Measurements from ENCODE around the gene CYP2A13.
"Not testable (repeated sequence)": the region's sequence is repeated elsewhere in the genome, so short reads cannot be mapped to it uniquely, and the experiment has no call there.

The CYP2A13 gene, protein sequence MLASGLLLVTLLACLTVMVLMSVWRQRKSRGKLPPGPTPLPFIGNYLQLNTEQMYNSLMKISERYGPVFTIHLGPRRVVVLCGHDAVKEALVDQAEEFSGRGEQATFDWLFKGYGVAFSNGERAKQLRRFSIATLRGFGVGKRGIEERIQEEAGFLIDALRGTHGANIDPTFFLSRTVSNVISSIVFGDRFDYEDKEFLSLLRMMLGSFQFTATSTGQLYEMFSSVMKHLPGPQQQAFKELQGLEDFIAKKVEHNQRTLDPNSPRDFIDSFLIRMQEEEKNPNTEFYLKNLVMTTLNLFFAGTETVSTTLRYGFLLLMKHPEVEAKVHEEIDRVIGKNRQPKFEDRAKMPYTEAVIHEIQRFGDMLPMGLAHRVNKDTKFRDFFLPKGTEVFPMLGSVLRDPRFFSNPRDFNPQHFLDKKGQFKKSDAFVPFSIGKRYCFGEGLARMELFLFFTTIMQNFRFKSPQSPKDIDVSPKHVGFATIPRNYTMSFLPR

GRCh38 chr19:41088151-41088550 is at the start of gene CYP2A13:
Gene CYP2A13 (plus strand): TSS chr19:41088451. CDS start chr19:41088472, 21 bp downstream.
- Histone ChIP-seq H3K36me3 (ENCODE audit: insufficient read depth, low read depth, low read length) (no peaks in the 10 kb centered on the region), H3K9me3 (ENCODE audit: insufficient read depth, low read depth, low read length) (no peaks in the 10 kb centered on the region), H3K27me3 (ENCODE audit: insufficient read depth, low read length) (peaks cover 71% of the 10 kb centered on the region), H3K4me1 (ENCODE audit: insufficient read depth, low read length) (no peaks in the 10 kb centered on the region; the same call in 1 of the 2 replicates), H3K9ac (ENCODE audit: low read depth, low read length) (no peak within 1 kb of the TSS), H3K27ac (ENCODE audit: low read length) (no peak within 1 kb of the TSS), H3K4me3 (ENCODE audit: low read length) (no peak within 1 kb of the TSS)

DNA sequence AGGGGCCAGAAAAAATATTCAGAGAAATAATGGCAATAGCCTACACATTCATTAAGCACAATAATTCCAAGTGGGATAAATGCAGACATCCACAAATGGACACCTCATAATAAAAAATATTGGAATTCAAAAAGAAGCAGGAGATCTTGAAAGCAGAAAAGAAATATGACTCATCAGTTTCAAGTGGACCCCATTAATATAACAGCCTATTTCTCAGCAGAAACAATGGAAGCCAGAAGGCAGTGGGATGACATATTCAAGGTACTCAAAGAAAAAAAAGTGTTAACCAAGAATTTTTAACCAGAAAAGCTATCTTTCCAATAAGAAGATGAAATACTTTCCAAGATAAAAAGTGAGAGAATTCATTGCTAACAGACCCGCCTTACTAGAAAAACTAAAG is 48.4 kb upstream of the CYP2A13 start:
- no peak overlapping the region for H3K4me3 ChIP-seq (ENCODE audit: low read length)
- H3K4me1 ChIP-seq (ENCODE audit: insufficient read depth, low read length): no peaks in the 10 kb centered on the region
- peaks cover 6% of the 10 kb centered on the region; the same call in 1 of the 2 replicates for H3K9me3 ChIP-seq (ENCODE audit: insufficient read depth, low read depth, low read length)
- H3K36me3 ChIP-seq (ENCODE audit: insufficient read depth, low read depth, low read length): no peaks in the 10 kb centered on the region
- no peak overlapping the region for H3K9ac ChIP-seq (ENCODE audit: low read depth, low read length)
- H3K27ac ChIP-seq (ENCODE audit: low read length): no peak overlapping the region
- H3K27me3 ChIP-seq (ENCODE audit: insufficient read depth, low read length): no peaks in the 10 kb centered on the region

DNA sequence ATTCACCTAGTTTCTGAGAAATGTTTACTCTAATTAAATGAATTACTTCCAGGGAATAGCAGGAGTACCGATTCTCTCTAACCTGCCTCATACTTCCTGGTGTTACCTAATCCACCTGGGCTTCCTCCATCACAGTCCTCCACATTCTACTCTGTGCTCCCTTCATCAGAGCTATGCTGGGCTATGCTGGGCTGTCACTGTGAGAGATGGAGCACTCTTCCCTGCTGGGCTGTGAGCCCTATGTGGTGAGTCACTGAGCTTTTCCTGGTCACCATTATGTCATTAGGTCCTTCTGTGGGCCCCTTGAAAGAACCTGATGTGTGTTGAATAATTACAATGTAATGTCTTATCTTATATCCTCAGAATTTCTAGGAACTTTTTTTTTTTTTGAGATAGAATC is 43.2 kb upstream of the CYP2A13 start:
- not testable (repeated sequence) for H3K36me3 ChIP-seq (ENCODE audit: insufficient read depth, low read depth, low read length); H3K27me3 ChIP-seq (ENCODE audit: insufficient read depth, low read length); H3K9ac ChIP-seq (ENCODE audit: low read depth, low read length); H3K27ac ChIP-seq (ENCODE audit: low read length); H3K4me1 ChIP-seq (ENCODE audit: insufficient read depth, low read length); H3K9me3 ChIP-seq (ENCODE audit: insufficient read depth, low read depth, low read length); H3K4me3 ChIP-seq (ENCODE audit: low read length)

DNA sequence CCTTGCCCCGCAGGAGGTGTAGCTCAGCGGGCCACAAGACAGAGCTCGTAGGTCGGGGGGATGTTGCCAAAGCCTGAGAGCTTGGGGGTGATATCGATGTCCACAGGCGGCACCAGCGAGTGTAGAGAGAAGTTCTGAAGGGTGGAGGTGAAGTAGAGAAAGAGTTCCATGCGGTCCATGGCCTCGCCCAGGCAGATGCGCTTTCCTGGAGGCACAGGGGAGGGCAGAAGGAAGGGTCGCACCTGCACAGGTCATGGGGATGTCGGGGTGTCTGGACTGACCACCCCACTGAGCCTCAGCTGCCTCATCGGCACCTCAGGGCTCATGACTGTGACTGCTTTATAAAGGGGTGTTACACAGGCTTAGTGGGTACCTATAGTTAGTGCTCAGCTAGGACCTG is 37.8 kb upstream of the CYP2A13 start:
- Histone ChIP-seq H3K4me3 (ENCODE audit: low read length) (no peak overlapping the region), H3K4me1 (ENCODE audit: insufficient read depth, low read length) (no peaks in the 10 kb centered on the region), H3K9ac (ENCODE audit: low read depth, low read length) (no peak overlapping the region), H3K9me3 (ENCODE audit: insufficient read depth, low read depth, low read length) (no peaks in the 10 kb centered on the region), H3K27me3 (ENCODE audit: insufficient read depth, low read length) (no peaks in the 10 kb centered on the region), H3K27ac (ENCODE audit: low read length) (no peak overlapping the region), H3K36me3 (ENCODE audit: insufficient read depth, low read depth, low read length) (no peaks in the 10 kb centered on the region)

GRCh38 chr19:41052162-41052561 is 36.1 kb upstream of the CYP2A13 start:
- H3K36me3 ChIP-seq (ENCODE audit: insufficient read depth, low read depth, low read length); H3K9me3 ChIP-seq (ENCODE audit: insufficient read depth, low read depth, low read length); H3K4me3 ChIP-seq (ENCODE audit: low read length); H3K9ac ChIP-seq (ENCODE audit: low read depth, low read length); H3K27me3 ChIP-seq (ENCODE audit: insufficient read depth, low read length); H3K4me1 ChIP-seq (ENCODE audit: insufficient read depth, low read length); H3K27ac ChIP-seq (ENCODE audit: low read length): not testable (repeated sequence)

DNA sequence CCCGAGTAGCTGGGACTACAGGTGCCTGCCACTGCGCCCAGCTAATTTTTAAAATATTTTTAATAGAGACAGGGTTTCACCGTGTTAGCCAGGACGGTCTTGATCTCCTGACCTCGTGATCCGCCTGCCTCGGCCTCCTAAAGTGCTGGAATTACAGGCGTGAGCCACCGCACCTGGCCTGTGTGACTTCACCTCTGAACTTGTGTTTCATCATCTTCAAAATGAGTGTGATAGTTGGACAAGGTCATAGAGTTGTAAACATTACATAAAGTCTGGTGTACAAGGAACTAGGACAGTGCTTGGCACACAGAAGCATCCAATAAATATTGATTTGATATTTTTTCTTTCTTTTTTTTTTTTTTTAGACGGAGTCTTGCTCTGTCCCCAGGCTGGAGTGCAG is 34.9 kb upstream of the CYP2A13 start:
- H3K27me3 ChIP-seq (ENCODE audit: insufficient read depth, low read length); H3K4me1 ChIP-seq (ENCODE audit: insufficient read depth, low read length): not testable (repeated sequence)

GRCh38 chr19:41064974-41065569 is 23.2 kb upstream of the CYP2A13 start:
- Histone ChIP-seq H3K9me3 (ENCODE audit: insufficient read depth, low read depth, low read length) (no peaks in the 10 kb centered on the region), H3K27me3 (ENCODE audit: insufficient read depth, low read length) (peaks cover 9% of the 10 kb centered on the region; the same call in 1 of the 2 replicates), H3K9ac (ENCODE audit: low read depth, low read length) (no peak overlapping the region), H3K27ac (ENCODE audit: low read length) (no peak overlapping the region), H3K36me3 (ENCODE audit: insufficient read depth, low read depth, low read length) (no peaks in the 10 kb centered on the region), H3K4me1 (ENCODE audit: insufficient read depth, low read length) (no peaks in the 10 kb centered on the region), H3K4me3 (ENCODE audit: low read length) (no peak overlapping the region)

More for the DNA sequence above, 34.9 kb upstream of the CYP2A13 start:
- H3K9ac ChIP-seq (ENCODE audit: low read depth, low read length); H3K9me3 ChIP-seq (ENCODE audit: insufficient read depth, low read depth, low read length); H3K4me3 ChIP-seq (ENCODE audit: low read length); H3K36me3 ChIP-seq (ENCODE audit: insufficient read depth, low read depth, low read length); H3K27ac ChIP-seq (ENCODE audit: low read length): not testable (repeated sequence)

- no peak overlapping the region for H3K9ac ChIP-seq (ENCODE audit: low read depth, low read length)
- H3K36me3 ChIP-seq (ENCODE audit: insufficient read depth, low read depth, low read length): no peaks in the 10 kb centered on the region
- no peak overlapping the region for H3K27ac ChIP-seq (ENCODE audit: low read length)
- no peak overlapping the region for H3K4me3 ChIP-seq (ENCODE audit: low read length)
- H3K27me3 ChIP-seq (ENCODE audit: insufficient read depth, low read length): no peaks in the 10 kb centered on the region
- H3K4me1 ChIP-seq (ENCODE audit: insufficient read depth, low read length): no peaks in the 10 kb centered on the region
- peaks cover 5% of the 10 kb centered on the region; the same call in 1 of the 2 replicates for H3K9me3 ChIP-seq (ENCODE audit: insufficient read depth, low read depth, low read length)
Observed at GRCh38 chr19:41076286-41076685, 12.0 kb upstream of the CYP2A13 start.

- Histone ChIP-seq H3K4me3 (ENCODE audit: low read length) (no peak overlapping the region), H3K36me3 (ENCODE audit: insufficient read depth, low read depth, low read length) (no peaks in the 10 kb centered on the region), H3K27ac (ENCODE audit: low read length) (no peak overlapping the region), H3K27me3 (ENCODE audit: insufficient read depth, low read length) (peaks cover 26% of the 10 kb centered on the region), H3K4me1 (ENCODE audit: insufficient read depth, low read length) (no peaks in the 10 kb centered on the region), H3K9me3 (ENCODE audit: insufficient read depth, low read depth, low read length) (peaks cover 5% of the 10 kb centered on the region; the same call in 1 of the 2 replicates), H3K9ac (ENCODE audit: low read depth, low read length) (no peak overlapping the region)
Observed at GRCh38 chr19:41083516-41083915, 4.7 kb upstream of the CYP2A13 start.

- Histone ChIP-seq H3K36me3 (ENCODE audit: insufficient read depth, low read depth, low read length) (no peaks in the 10 kb centered on the region), H3K9ac (ENCODE audit: low read depth, low read length) (no peak overlapping the region), H3K27ac (ENCODE audit: low read length) (no peak overlapping the region), H3K4me1 (ENCODE audit: insufficient read depth, low read length) (no peaks in the 10 kb centered on the region; the same call in 1 of the 2 replicates), H3K4me3 (ENCODE audit: low read length) (no peak overlapping the region), H3K9me3 (ENCODE audit: insufficient read depth, low read depth, low read length) (peaks cover 2% of the 10 kb centered on the region; the same call in 1 of the 2 replicates), H3K27me3 (ENCODE audit: insufficient read depth, low read length) (peaks cover 50% of the 10 kb centered on the region)
Observed at GRCh38 chr19:41085748-41086415, 2.4 kb upstream of the CYP2A13 start.

- no peaks in the 10 kb centered on the region for H3K36me3 ChIP-seq (ENCODE audit: insufficient read depth, low read depth, low read length)
- H3K9me3 ChIP-seq (ENCODE audit: insufficient read depth, low read depth, low read length): no peaks in the 10 kb centered on the region
- peak overlapping the region; percentile 68; the same call in 1 of the 2 replicates for H3K4me3 ChIP-seq (ENCODE audit: low read length)
- H3K27ac ChIP-seq (ENCODE audit: low read length): no peak overlapping the region
- H3K9ac ChIP-seq (ENCODE audit: low read depth, low read length): peak overlapping the region; percentile 63; the same call in 1 of the 2 replicates
- H3K27me3 ChIP-seq (ENCODE audit: insufficient read depth, low read length): peaks cover 70% of the 10 kb centered on the region
- no peaks in the 10 kb centered on the region; the same call in 1 of the 2 replicates for H3K4me1 ChIP-seq (ENCODE audit: insufficient read depth, low read length)
Observed at GRCh38 chr19:41089959-41090358, 1.7 kb downstream of the CYP2A13 start.

All from iPS-20b (cell line).